Osteocyte (in vitro differentiated cells): ENCODE results near the gene TAF11L2. TPM values are rescaled to one million over a fixed set of nuclear protein-coding genes. Genes with fewer than 3 reads are reported as not detected.
"Not testable (repeated sequence)": the region's sequence is repeated elsewhere in the genome, so short reads cannot be mapped to it uniquely, and the experiment has no call there.

Experiments
- DNase-seq: peaks from one replicate; pipeline ENCODE4 v3.0.0; 2021; ENCODE audit warnings: mixed read lengths; ENCODE audit not compliant: unreplicated experiment; ENCODE audit errors: extremely low spot score
- H3K27ac Mint-ChIP-seq: one replicate; pipeline ENCODE4 v1.8.0; 2021; ENCODE audit warnings: mild to moderate bottlenecking, mixed read lengths; ENCODE audit not compliant: unreplicated experiment
- H3K27me3 Mint-ChIP-seq: one replicate; pipeline ENCODE4 v1.8.0; 2021; ENCODE audit warnings: mixed read lengths; ENCODE audit not compliant: unreplicated experiment
- H3K36me3 Mint-ChIP-seq: one replicate; pipeline ENCODE4 v1.8.0; 2021; ENCODE audit warnings: mixed read lengths; ENCODE audit not compliant: unreplicated experiment
- H3K4me1 Mint-ChIP-seq: one replicate; pipeline ENCODE4 v1.8.0; 2021; ENCODE audit warnings: mixed read lengths; ENCODE audit not compliant: unreplicated experiment
- H3K4me3 Mint-ChIP-seq: one replicate; pipeline ENCODE4 v1.8.0; 2021; ENCODE audit warnings: mild to moderate bottlenecking, moderate library complexity, mixed read lengths; ENCODE audit not compliant: unreplicated experiment
- H3K9me3 Mint-ChIP-seq: one replicate; pipeline ENCODE4 v1.8.0; 2021; ENCODE audit warnings: mixed read lengths; ENCODE audit not compliant: unreplicated experiment
- CTCF ChIP-seq: fragments of 200-600 bp; sonication (generic); IDR thresholded peaks from 2 replicates; pipeline ENCODE4 v1.5.0; 2021; ENCODE audit warnings: antibody characterized with exemption, mild to moderate bottlenecking, moderate library complexity
- total RNA-seq: library from RNA; stranded (reverse); gene quantifications from 2 replicates; pipeline ENCODE4 v1.2.1, GENCODE V29; 2021

Gene TAF11L2
- total RNA-seq, 1 donor from 2014 or later = not detected

GRCh38 chr5:17470064-17470463, 28.0 kb upstream of the TAF11L2 start:
- Mint-ChIP-seq H3K9me3 (no peaks in the 10 kb centered on the region), H3K27me3 (peaks cover 21% of the 10 kb centered on the region), H3K27ac (no peak overlapping the region), H3K4me1 (no peaks in the 10 kb centered on the region), H3K36me3 (no peaks in the 10 kb centered on the region), H3K4me3 (no peak overlapping the region)
- no peak for TF ChIP-seq CTCF
- DNase-seq = no peak

- peaks cover 14% of the 10 kb centered on the region for H3K27me3 Mint-ChIP-seq
- H3K36me3 Mint-ChIP-seq, DNase-seq, H3K27ac Mint-ChIP-seq, H3K9me3 Mint-ChIP-seq, H3K4me3 Mint-ChIP-seq, H3K4me1 Mint-ChIP-seq: not testable (repeated sequence)
These were observed 23.0 kb upstream of the TAF11L2 start for GRCh38 chr5:17475064-17475463.

GRCh38 chr5:17477043-17477442, 21.0 kb upstream of the TAF11L2 start:
- H3K36me3 Mint-ChIP-seq = no peaks in the 10 kb centered on the region
- H3K27me3 Mint-ChIP-seq = peaks cover 18% of the 10 kb centered on the region
- no peaks in the 10 kb centered on the region for H3K9me3 Mint-ChIP-seq
- no peak for TF ChIP-seq CTCF
- H3K4me3 Mint-ChIP-seq = no peak overlapping the region
- H3K4me1 Mint-ChIP-seq = no peaks in the 10 kb centered on the region
- DNase-seq = no peak
- H3K27ac Mint-ChIP-seq = no peak overlapping the region

GRCh38 chr5:17477573-17478265, 20.3 kb upstream of the TAF11L2 start:
- no peak overlapping the region for H3K4me3 Mint-ChIP-seq
- no peaks in the 10 kb centered on the region for H3K4me1 Mint-ChIP-seq
- H3K9me3 Mint-ChIP-seq = no peaks in the 10 kb centered on the region
- no peak for DNase-seq
- peaks cover 16% of the 10 kb centered on the region for H3K27me3 Mint-ChIP-seq
- no peaks in the 10 kb centered on the region for H3K36me3 Mint-ChIP-seq
- no peak overlapping the region for H3K27ac Mint-ChIP-seq
- TF ChIP-seq CTCF = no peak

- peaks cover 6% of the 10 kb centered on the region for H3K27me3 Mint-ChIP-seq
- no peaks in the 10 kb centered on the region for H3K36me3 Mint-ChIP-seq
- no peak for TF ChIP-seq CTCF
- H3K4me3 Mint-ChIP-seq = no peak overlapping the region
- H3K4me1 Mint-ChIP-seq = no peaks in the 10 kb centered on the region
- H3K27ac Mint-ChIP-seq = no peak overlapping the region
- no peaks in the 10 kb centered on the region for H3K9me3 Mint-ChIP-seq
- no peak for DNase-seq
These were observed 16.7 kb upstream of the TAF11L2 start for GRCh38 chr5:17481378-17481777.
